Peyer's patch (tissue), 4 donors: ENCODE data around the gene ANTXR1.

ENCODE experiments used
- CTCF ChIP-seq, 6 experiments: fragments of 450-650 bp in 4 of 6; fragments of 200-600 bp in 2 of 6; sonication (generic) in 1 of 6; IDR thresholded peaks; one replicate each; pipeline ENCODE4 v1.5.1; 2017 to 2019; ENCODE audit warnings: antibody characterized with exemption in 6 of 6, mild to moderate bottlenecking in 3 of 6, moderate library complexity in 1 of 6
- POLR2A ChIP-seq, 2 donors: fragments of 450-650 bp; IDR thresholded peaks; one replicate each; pipeline ENCODE4 v1.5.1; 2017; ENCODE audit warnings: antibody characterized with exemption in 2 of 2, mild to moderate bottlenecking in 2 of 2, moderate library complexity in 2 of 2

GRCh38 chr2:69099541-69099940, 86.6 kb downstream of the ANTXR1 start:
- no peak for TF ChIP-seq CTCF (IDR thresholded peaks at IDR 0.05)
- no peak for TF ChIP-seq POLR2A (IDR thresholded peaks at IDR 0.05)
